ENCODE results near the gene CYP26A1. TPM values are rescaled to one million over a fixed set of nuclear protein-coding genes. Genes with fewer than 3 reads are reported as not detected.

The CYP26A1 gene
- total RNA-seq, 2 donors from 2014 or later = not detected

- peak; percentile 13 for ATAC-seq
- no peak for DNase-seq
- intact Hi-C loops (cut with DNase I, micrococcal nuclease) = no loop called here
These were observed 10.3 kb upstream of the CYP26A1 start for GRCh38 chr10:93063144-93063976.

- ATAC-seq = no peak
- DNase-seq = no peak
- intact Hi-C loops (cut with DNase I, micrococcal nuclease) = no loop called here
These were observed 9.6 kb upstream of the CYP26A1 start for GRCh38 chr10:93063977-93064660.

GRCh38 chr10:93064874-93065660 is 8.6 kb upstream of the CYP26A1 start:
- intact Hi-C loops (cut with DNase I, micrococcal nuclease) = no loop called here
- ATAC-seq = no peak
- DNase-seq = no peak

- DNase-seq (no peak), ATAC-seq (no peak)
- intact Hi-C loops (cut with DNase I, micrococcal nuclease) = no loop called here
These were observed 7.8 kb upstream of the CYP26A1 start for GRCh38 chr10:93065675-93066543.

- intact Hi-C loops (cut with DNase I, micrococcal nuclease) = no loop called here
- ATAC-seq (no peak), DNase-seq (no peak)
These were observed 7.2 kb upstream of the CYP26A1 start for GRCh38 chr10:93066544-93066913.

- intact Hi-C loops (cut with DNase I, micrococcal nuclease) = no loop called here
- DNase-seq = no peak
- no peak for ATAC-seq
These were observed 6.0 kb upstream of the CYP26A1 start for GRCh38 chr10:93067443-93068365.

GRCh38 chr10:93068411-93069244 is 5.1 kb upstream of the CYP26A1 start:
- DNase-seq (no peak), ATAC-seq (no peak)
- intact Hi-C loops (cut with DNase I, micrococcal nuclease) = no loop called here

GRCh38 chr10:93069245-93069561 is 4.5 kb upstream of the CYP26A1 start:
- ATAC-seq (no peak), DNase-seq (no peak)
- intact Hi-C loops (cut with DNase I, micrococcal nuclease) = no loop called here

GRCh38 chr10:93070378-93071176 is 3.1 kb upstream of the CYP26A1 start:
- ATAC-seq = no peak
- no peak for DNase-seq
- intact Hi-C loops (cut with DNase I, micrococcal nuclease) = loop anchor here in 1 of 2 donors (10.0 kb wide), 1 partner anchor 186 kb away; no protein-coding TSS in a partner anchor

- ATAC-seq (no peak), DNase-seq (no peak)
- intact Hi-C loops (cut with DNase I, micrococcal nuclease) = loop anchor here in 1 of 2 donors (10.0 kb wide), 1 partner anchor 186 kb away; no protein-coding TSS in a partner anchor
These were observed 2.6 kb upstream of the CYP26A1 start for GRCh38 chr10:93071177-93071472.

- ATAC-seq (peak; percentile 74), DNase-seq (peak; percentile 42 to 45)
These were observed 1.9 kb upstream of the CYP26A1 start for GRCh38 chr10:93071674-93072224.

GRCh38 chr10:93072225-93072712 is 1.4 kb upstream of the CYP26A1 start:
- intact Hi-C loops (cut with DNase I, micrococcal nuclease) = loop anchor here in 1 of 2 donors (10.0 kb wide), 1 partner anchor 187 kb away; no protein-coding TSS in a partner anchor
- ATAC-seq (peak; percentile 71), DNase-seq (peak in 1 of 2 donors; percentile 22)

More at GRCh38 chr10:93071674-93072224, 1.9 kb upstream of the CYP26A1 start:
- intact Hi-C loops (cut with DNase I, micrococcal nuclease) = loop anchor here in 1 of 2 donors (10.0 kb wide), 1 partner anchor 187 kb away; no protein-coding TSS in a partner anchor

- intact Hi-C loops (cut with DNase I, micrococcal nuclease) = loop anchor here in 1 of 2 donors (10.0 kb wide), 1 partner anchor 188 kb away; no protein-coding TSS in a partner anchor
- DNase-seq (no peak), ATAC-seq (peak; percentile 14)
These were observed 767 bp upstream of the CYP26A1 start for GRCh38 chr10:93072713-93073538.

GRCh38 chr10:93074147-93074596 is 479 bp downstream of the CYP26A1 start:
- intact Hi-C loops (cut with DNase I, micrococcal nuclease) = loop anchor here in 1 of 2 donors (10.0 kb wide), 1 partner anchor 189 kb away; no protein-coding TSS in a partner anchor
- ATAC-seq (no peak), DNase-seq (no peak)
